GM21447 (cell line): ENCODE results near the gene GSTM1.

Experiments used
- ATAC-seq: cut with Tn5 transposase; IDR thresholded peaks from one replicate; pipeline ENCODE4 v1.9.1; 2021; ENCODE audit not compliant: unreplicated experiment

GSTM1 gene

DNA sequence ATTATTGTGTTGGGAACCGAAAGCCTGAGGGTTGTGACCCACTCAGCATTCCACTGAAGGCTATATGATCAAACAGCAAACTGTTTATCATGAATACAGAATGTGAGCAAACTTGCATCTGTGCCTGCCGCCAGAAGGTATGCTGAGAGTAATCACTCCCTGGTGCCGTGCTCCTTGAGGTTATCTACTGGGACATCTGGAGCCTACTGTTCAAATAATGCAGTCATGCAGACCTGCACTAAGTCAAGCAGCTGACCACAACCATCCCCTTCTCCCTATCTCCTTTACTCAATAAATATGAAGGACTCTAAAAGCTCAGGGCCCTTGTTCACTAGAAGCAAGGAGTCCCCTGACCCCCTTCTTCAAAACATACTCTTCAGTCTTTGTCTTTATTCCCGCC lies 37.9 kb downstream of the GSTM1 start:
- no peak for ATAC-seq

DNA sequence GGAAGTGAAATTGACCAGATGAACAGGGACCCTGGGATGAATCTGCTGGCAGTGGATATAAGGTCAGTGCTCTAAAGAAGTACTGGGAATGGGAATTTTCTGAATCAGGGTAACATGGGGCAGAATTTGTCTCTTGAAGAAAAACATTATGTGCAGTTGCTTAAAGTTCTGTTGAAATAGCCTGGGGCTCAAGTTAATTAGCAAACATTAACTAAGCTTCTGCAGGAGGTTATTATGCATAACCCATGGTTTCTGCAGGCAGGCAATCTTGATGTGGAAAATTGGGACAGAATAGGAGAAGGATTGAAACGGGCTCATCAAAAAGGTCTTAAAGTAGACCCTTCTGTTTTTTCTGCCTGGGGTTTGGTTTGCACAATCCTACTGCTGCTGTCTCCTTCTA lies 38.4 kb downstream of the GSTM1 start:
- no peak for ATAC-seq

DNA sequence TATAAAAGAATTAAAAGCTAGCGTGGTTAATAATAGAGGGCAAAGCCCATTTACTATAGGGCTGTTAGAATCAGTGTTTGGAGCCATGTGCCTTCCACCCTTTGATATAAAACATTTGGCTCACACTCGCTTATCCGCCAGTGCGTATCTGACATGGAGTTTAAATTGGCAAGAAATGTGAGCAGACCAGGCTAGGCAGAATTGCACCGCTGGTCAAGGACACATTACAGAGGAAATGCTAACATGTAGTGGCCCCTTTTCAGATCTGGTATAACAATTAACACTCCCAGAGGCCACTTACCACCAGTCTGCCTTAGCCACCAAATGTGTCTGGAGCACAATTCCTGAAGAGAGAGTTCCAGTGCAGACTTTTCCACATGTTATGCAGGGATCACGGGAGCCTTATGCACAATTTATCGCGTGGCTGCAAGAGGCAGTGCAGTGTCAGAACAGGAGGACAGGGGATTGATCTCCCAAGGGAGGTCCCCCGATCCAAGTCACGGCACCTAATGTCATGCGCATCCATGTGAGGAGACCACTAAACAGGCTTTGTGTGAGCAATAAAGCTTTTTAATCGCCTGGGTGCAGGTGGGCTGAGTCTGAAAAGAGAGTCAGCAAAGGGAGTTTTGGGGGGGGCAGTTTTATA lies 39.2 kb downstream of the GSTM1 start:
- no peak for ATAC-seq

- ATAC-seq, result no peak
These were observed 41.3 kb downstream of the GSTM1 start for GRCh38 chr1:109728870-109729269.

GRCh38 chr1:109730666-109731065 lies 43.0 kb downstream of the GSTM1 start:
- no peak for ATAC-seq

GRCh38 chr1:109732390-109732881 lies 44.8 kb downstream of the GSTM1 start:
- no peak for ATAC-seq

DNA sequence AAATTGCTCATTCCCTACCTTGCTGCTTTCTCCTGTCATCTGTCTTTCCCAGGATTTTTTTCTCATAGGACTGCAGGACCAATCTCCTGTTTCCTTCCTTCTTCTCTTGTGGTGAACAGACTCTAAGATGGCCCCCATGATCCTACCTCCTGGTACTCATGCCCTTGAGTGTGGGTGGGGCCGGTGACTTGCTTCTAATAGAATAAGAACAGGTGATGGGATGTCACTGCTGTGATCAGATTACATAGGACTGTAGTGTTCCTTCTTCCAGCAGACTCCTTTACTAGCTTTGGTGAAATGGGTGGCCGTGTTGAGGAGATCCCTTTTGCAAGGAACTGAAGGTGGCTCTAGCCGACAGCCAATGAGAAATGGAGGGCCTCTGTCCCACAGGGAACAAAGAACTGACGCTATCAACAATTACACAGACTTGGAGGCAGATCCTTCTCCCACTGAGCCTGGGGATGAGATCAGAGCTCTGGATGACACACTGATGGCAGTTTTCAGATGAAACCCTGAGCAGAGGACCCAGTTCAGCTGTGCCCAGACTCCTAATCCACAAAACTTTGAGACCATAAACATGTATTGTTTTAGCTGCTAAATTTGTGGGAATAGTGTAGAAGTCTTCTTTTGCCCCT lies 45.7 kb downstream of the GSTM1 start:
- ATAC-seq, result no peak

- ATAC-seq, result no peak
These were observed 52.4 kb downstream of the GSTM1 start for GRCh38 chr1:109739738-109740614.

- ATAC-seq, result no peak
These were observed 53.2 kb downstream of the GSTM1 start, which contains the start of gene GSTM3 for GRCh38 chr1:109740615-109741373. Gene GSTM3, minus strand, starts transcription at chr1:109741038. Its CDS starts 751 bp downstream, at chr1:109740287.
